ENCODE results near the gene MYO15B. TPM values are rescaled to one million over a fixed set of nuclear protein-coding genes. Genes with fewer than 3 reads are reported as not detected.

The MYO15B gene
- total and polyA plus RNA-seq, 2 of the 4 experiments (the other 2 are of a cell fraction): 0.18 to 0.65 TPM

GRCh38 chr17:75601057-75601987, 13.7 kb downstream of the MYO15B start (continued):
- peak; percentile 11; the same call in 1 of the 2 replicates for TF ChIP-seq SMC3 (IDR thresholded peaks at IDR 0.05; ENCODE audit: low read depth, low read length)
- TF ChIP-seq RFX5 (IDR thresholded peaks at IDR 0.05; ENCODE audit: low read depth, low read length): no peak

- Histone ChIP-seq H3K36me3 (ENCODE audit: control insufficient read depth, insufficient read depth, low read length) (no peaks in the 10 kb centered on the region), H3K4me2 (ENCODE audit: low read depth, low read length) (no peak overlapping the region), H2AK9ac (replicated peaks; ENCODE audit: low read depth, low read length, poor library complexity) (no peak overlapping the region), H4K20me1 (ENCODE audit: insufficient read depth, low read length) (no peaks in the 10 kb centered on the region; the same call in 1 of the 2 replicates), H3K4me3 (ENCODE audit: insufficient read depth, low read depth, low read length) (no peak overlapping the region), H2BK20ac (ENCODE audit: low read depth, low read length) (no peak overlapping the region), H3K27me3 (ENCODE audit: control insufficient read depth, insufficient read depth, low read length) (no peaks in the 10 kb centered on the region; the same call in 1 of the 2 replicates), H3K4me1 (ENCODE audit: control insufficient read depth, insufficient read depth, low read length) (no peaks in the 10 kb centered on the region), H3K9ac (ENCODE audit: low read depth, low read length) (no peak overlapping the region), H2BK120ac (ENCODE audit: low read depth, low read length) (no peak overlapping the region), H2BK5ac (ENCODE audit: low read depth, low read length, poor library complexity, severe bottlenecking) (no peak overlapping the region), H4K5ac (ENCODE audit: low read depth, low read length) (no peak overlapping the region), H3K9me1 (ENCODE audit: insufficient read depth, low read length) (no peaks in the 10 kb centered on the region), H4K8ac (ENCODE audit: low read depth in 2 of 2, low read length in 2 of 2) (no peak overlapping the region), H2AK5ac (ENCODE audit: low read depth, low read length) (no peak overlapping the region), H3K79me1 (ENCODE audit: low read depth in 1 of 2, low read length in 2 of 2) (no peaks in the 10 kb centered on the region), H3K18ac (ENCODE audit: low read depth, low read length) (no peak overlapping the region), H3K14ac (replicated peaks; ENCODE audit: low read depth, low read length) (no peak overlapping the region), H3K4ac (ENCODE audit: low read depth, low read length) (no peak overlapping the region), H3K27ac (ENCODE audit: insufficient read depth, low read length) (no peak overlapping the region), H2BK15ac (ENCODE audit: low read depth, low read length) (no peak overlapping the region), H4K91ac (ENCODE audit: insufficient read depth, low read depth, low read length) (no peak overlapping the region), H2AFZ (replicated peaks; ENCODE audit: low read length, poor library complexity) (peak overlapping the region; percentile 11), H3K9me3 (ENCODE audit: control insufficient read depth, insufficient read depth, low read length) (no peaks in the 10 kb centered on the region), H3K23ac (ENCODE audit: low read depth, low read length) (no peak overlapping the region), H3K56ac (ENCODE audit: extremely low read depth, insufficient read depth, low read length) (no peak overlapping the region)
- ATAC-seq (ENCODE audit: low read depth) (no peak), DNase-seq (no peak)
- in situ Hi-C loops (cut with MboI; ENCODE audit: low sequenced_read_pairs) (no loop called here), dilution Hi-C loops (cut with HindIII; ENCODE audit: low sequenced_read_pairs, unreplicated experiment) (no loop called here), intact Hi-C loops (cut with micrococcal nuclease) (no loop called here)
- no TSS peak for BruUV-seq (replicated peaks)
- 75% methylated on average over 5 of the region's 12 CpGs; no CpG with 5 or more reads in 1 of the 2 experiments for WGBS, 2 experiments (ENCODE audit: extremely low coverage in 2 of 2, insufficient read length in 1 of 2)
- ChIA-PET CTCF (no interaction called here), POLR2A (ENCODE audit: unreplicated experiment) (no interaction called here)
- no peak for TF ChIP-seq MAFK (IDR thresholded peaks at IDR 0.05; ENCODE audit: low read depth, low read length)
- no peak for TF ChIP-seq RFX5 (IDR thresholded peaks at IDR 0.05; ENCODE audit: low read depth, low read length)
- no peak for TF ChIP-seq USF2 (IDR thresholded peaks at IDR 0.05; ENCODE audit: low read depth, low read length)
- TF ChIP-seq NFE2L2 (IDR thresholded peaks at IDR 0.05; ENCODE audit: low read depth, low read length): no peak
- no peak for TF ChIP-seq RCOR1 (IDR thresholded peaks at IDR 0.05; ENCODE audit: insufficient replicate concordance, low read length)
Observed at GRCh38 chr17:75602644-75603043, 15.0 kb downstream of the MYO15B start.

All from IMR-90 (cell line).